ENCODE data around the gene COG5.

The COG5 gene

DNA sequence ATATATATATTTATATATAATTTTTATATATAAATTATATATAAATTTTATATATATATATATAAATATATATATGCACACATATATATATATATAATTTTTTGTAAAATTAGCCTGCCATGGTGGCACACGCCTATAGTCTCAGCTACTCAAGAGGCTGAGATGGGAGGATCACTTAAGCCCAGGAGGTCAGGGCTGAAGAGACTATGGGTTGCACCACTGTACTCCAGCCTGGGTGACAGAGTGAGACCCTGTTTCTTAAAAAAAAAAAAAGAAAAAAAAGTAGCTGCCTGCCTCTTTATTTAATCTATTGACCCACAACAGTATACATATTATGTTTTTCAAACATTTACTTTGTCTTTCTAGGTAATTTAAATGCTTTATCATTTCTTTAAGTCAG lies 35.5 kb upstream of the COG5 start:
- H3K4me3 ChIP-seq (ENCODE audit: low read depth, low read length) = no peak overlapping the region
- TF ChIP-seq CTCF (IDR thresholded peaks at IDR 0.05; ENCODE audit: low read depth, low read length) = no peak

GRCh38 chr7:107597953-107598352 lies 34.2 kb upstream of the COG5 start:
- no peak for TF ChIP-seq CTCF (IDR thresholded peaks at IDR 0.05; ENCODE audit: low read depth, low read length)
- no peak overlapping the region for H3K4me3 ChIP-seq (ENCODE audit: low read depth, low read length)

DNA sequence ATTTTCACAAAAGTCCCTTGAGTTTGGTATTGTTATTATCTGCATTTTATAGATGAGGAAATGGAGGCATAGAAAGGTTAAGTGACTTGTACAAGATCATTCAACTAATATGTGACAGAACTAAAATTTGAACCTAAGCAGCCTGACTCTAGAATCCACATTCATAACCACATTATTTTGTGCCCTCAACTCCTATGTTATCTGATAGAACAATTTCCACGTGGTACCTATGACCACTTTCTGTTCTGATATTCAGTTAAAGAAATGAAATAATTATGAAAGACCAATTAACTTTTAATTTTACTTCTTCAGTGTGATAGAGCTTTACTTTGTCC lies 33.8 kb upstream of the COG5 start:
- no peak for TF ChIP-seq CTCF (IDR thresholded peaks at IDR 0.05; ENCODE audit: low read depth, low read length)
- no peak overlapping the region for H3K4me3 ChIP-seq (ENCODE audit: low read depth, low read length)

GRCh38 chr7:107596881-107597581 lies 33.3 kb upstream of the COG5 start:
- no peak overlapping the region for H3K4me3 ChIP-seq (ENCODE audit: low read depth, low read length)
- no peak for TF ChIP-seq CTCF (IDR thresholded peaks at IDR 0.05; ENCODE audit: low read depth, low read length)

GRCh38 chr7:107594961-107595737 lies 31.4 kb upstream of the COG5 start:
- TF ChIP-seq CTCF (IDR thresholded peaks at IDR 0.05; ENCODE audit: low read depth, low read length) = no peak
- no peak overlapping the region for H3K4me3 ChIP-seq (ENCODE audit: low read depth, low read length)

- no peak for TF ChIP-seq CTCF (IDR thresholded peaks at IDR 0.05; ENCODE audit: low read depth, low read length)
- H3K4me3 ChIP-seq (ENCODE audit: low read depth, low read length) = no peak overlapping the region
Observed at GRCh38 chr7:107593025-107593410, 29.3 kb upstream of the COG5 start.

GRCh38 chr7:107592361-107593024 lies 28.8 kb upstream of the COG5 start:
- no peak overlapping the region for H3K4me3 ChIP-seq (ENCODE audit: low read depth, low read length)
- TF ChIP-seq CTCF (IDR thresholded peaks at IDR 0.05; ENCODE audit: low read depth, low read length) = no peak
